ENCODE measurements around the gene HDAC4.

DNA sequence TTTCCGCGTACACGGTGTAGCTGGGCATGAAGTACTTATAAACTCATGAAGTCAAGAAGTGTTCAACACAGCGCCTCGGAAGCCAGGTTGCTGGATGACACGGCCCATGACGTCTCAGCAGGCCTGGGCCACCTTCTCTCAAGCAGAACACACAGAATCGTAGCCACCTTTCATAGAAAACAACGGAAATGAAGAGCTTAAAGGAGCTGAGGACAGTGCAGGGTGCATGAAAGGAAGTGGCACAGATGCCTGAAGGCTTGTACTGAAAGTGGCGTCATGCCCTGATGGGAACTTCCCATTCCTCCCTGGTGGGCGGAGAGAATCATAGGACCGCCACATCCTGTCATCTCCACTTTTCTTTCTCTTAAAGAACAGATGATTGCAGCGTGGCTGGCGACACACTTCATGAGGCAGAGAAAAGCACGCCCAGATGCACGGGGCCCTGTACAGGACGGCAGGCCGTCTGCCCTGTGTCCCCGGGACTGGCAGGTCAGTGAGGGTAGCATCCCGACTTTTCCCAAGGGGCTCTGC, 31.1 kb downstream of the HDAC4 start:
- TF ChIP-seq, protein P1, sequence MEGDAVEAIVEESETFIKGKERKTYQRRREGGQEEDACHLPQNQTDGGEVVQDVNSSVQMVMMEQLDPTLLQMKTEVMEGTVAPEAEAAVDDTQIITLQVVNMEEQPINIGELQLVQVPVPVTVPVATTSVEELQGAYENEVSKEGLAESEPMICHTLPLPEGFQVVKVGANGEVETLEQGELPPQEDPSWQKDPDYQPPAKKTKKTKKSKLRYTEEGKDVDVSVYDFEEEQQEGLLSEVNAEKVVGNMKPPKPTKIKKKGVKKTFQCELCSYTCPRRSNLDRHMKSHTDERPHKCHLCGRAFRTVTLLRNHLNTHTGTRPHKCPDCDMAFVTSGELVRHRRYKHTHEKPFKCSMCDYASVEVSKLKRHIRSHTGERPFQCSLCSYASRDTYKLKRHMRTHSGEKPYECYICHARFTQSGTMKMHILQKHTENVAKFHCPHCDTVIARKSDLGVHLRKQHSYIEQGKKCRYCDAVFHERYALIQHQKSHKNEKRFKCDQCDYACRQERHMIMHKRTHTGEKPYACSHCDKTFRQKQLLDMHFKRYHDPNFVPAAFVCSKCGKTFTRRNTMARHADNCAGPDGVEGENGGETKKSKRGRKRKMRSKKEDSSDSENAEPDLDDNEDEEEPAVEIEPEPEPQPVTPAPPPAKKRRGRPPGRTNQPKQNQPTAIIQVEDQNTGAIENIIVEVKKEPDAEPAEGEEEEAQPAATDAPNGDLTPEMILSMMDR (IDR thresholded peaks at IDR 0.05): no peak
- TF ChIP-seq POLR2A (IDR thresholded peaks at IDR 0.05) (no peak), EP300 (IDR thresholded peaks at IDR 0.05) (no peak), POLR2AphosphoS5 (IDR thresholded peaks at IDR 0.05) (no peak)
